SU-DHL-6 (cell line): ENCODE measurements around the gene SLC25A34.

Experiments used
- H2AFZ ChIP-seq: fragments of 200-600 bp; sonication (generic); 2 replicates; pipeline ENCODE4 v1.6.1; 2014; ENCODE audit warnings: low read depth, mild to moderate bottlenecking, moderate library complexity, mixed read lengths, antibody characterized with exemption, low read length; ENCODE audit not compliant: severe bottlenecking
- H3F3A ChIP-seq: fragments of 200-600 bp; shearing (Covaris generic); 2 replicates; pipeline ENCODE4 v1.6.0; 2016; ENCODE audit warnings: antibody characterized with exemption, mild to moderate bottlenecking; ENCODE audit not compliant: insufficient read depth
- H3K27ac ChIP-seq: fragments of 200-600 bp; sonication (generic); 2 replicates; pipeline ENCODE4 v1.5.1; 2016; ENCODE audit warnings: low read depth, mild to moderate bottlenecking, low read length, moderate library complexity, mixed read lengths
- H3K27me3 ChIP-seq: fragments of 200-600 bp; sonication (generic), shearing (Covaris generic); 2 replicates; pipeline ENCODE4 v1.6.0; 2014; ENCODE audit warnings: mild to moderate bottlenecking, low read length
- H3K36me3 ChIP-seq: fragments of 200-600 bp; sonication (generic); 2 replicates; pipeline ENCODE4 v1.6.1; 2014; ENCODE audit warnings: mild to moderate bottlenecking, low read length, mixed read lengths
- H3K4me2 ChIP-seq: fragments of 300-600, 200-600 bp; shearing (Covaris generic), sonication (generic); 2 replicates; pipeline ENCODE4 v1.6.0; 2014; ENCODE audit warnings: low read length, low read depth, mild to moderate bottlenecking; ENCODE audit not compliant: poor library complexity, severe bottlenecking
- H3K4me3 ChIP-seq: fragments of 200-600 bp; sonication (generic); 2 replicates; pipeline ENCODE4 v1.5.1; 2014; ENCODE audit warnings: antibody characterized with exemption, low read length, mild to moderate bottlenecking, mixed read lengths; ENCODE audit not compliant: insufficient read depth, poor library complexity, severe bottlenecking
- H3K79me2 ChIP-seq: fragments of 200-600 bp; sonication (generic); 2 replicates; pipeline ENCODE4 v1.6.1; 2014; ENCODE audit warnings: mild to moderate bottlenecking, low read length, moderate library complexity; ENCODE audit not compliant: insufficient read depth
- H3K9ac ChIP-seq: fragments of 200-600 bp; sonication (generic); 2 replicates; pipeline ENCODE4 v1.7.0; 2014; ENCODE audit warnings: mild to moderate bottlenecking, low read length
- H3K9me2 ChIP-seq: fragments of 200-600 bp; sonication (generic); replicated peaks from 2 replicates; pipeline ENCODE4 v1.6.1; 2014; ENCODE audit warnings: low read length; ENCODE audit not compliant: insufficient read depth
- H3K9me3 ChIP-seq: fragments of 200-600 bp; sonication (generic); 2 replicates; pipeline ENCODE4 v1.6.1; 2014; ENCODE audit warnings: low read length, mixed read lengths; ENCODE audit not compliant: insufficient read depth
- H4K20me1 ChIP-seq: fragments of 200-600 bp; sonication (generic); 2 replicates; pipeline ENCODE4 v1.6.1; 2014; ENCODE audit warnings: low read depth, mild to moderate bottlenecking, antibody characterized with exemption, low read length, moderate library complexity, mixed read lengths
- CTCF ChIP-seq: fragments of 200-600 bp; sonication (generic); IDR thresholded peaks from one replicate; pipeline ENCODE4 v1.5.1; 2017; ENCODE audit warnings: antibody characterized with exemption, mild to moderate bottlenecking, low read length, moderate library complexity; ENCODE audit not compliant: insufficient read depth, poor library complexity, severe bottlenecking
- EZH2phosphoT487 ChIP-seq: fragments of 200-600 bp; sonication (generic), shearing (Covaris generic); conservative IDR thresholded peaks from 2 replicates; pipeline ENCODE4 v1.6.1; 2018; ENCODE audit warnings: mild to moderate bottlenecking, antibody characterized with exemption, low read length, moderate library complexity, mixed read lengths

SLC25A34 gene

GRCh38 chr1:15788624-15789301 is 52.7 kb downstream of the SLC25A34 start:
- Histone ChIP-seq H3K9me2 (no peaks in the 10 kb centered on the region), H4K20me1 (no peaks in the 10 kb centered on the region), H3K9ac (no peak overlapping the region), H3K27ac (no peak overlapping the region), H3K9me3 (no peaks in the 10 kb centered on the region), H3F3A (no peaks in the 10 kb centered on the region), H3K27me3 (no peaks in the 10 kb centered on the region), H3K4me3 (no peak overlapping the region), H3K79me2 (no peaks in the 10 kb centered on the region), H3K36me3 (no peaks in the 10 kb centered on the region), H3K4me2 (no peak overlapping the region), H2AFZ (no peak overlapping the region)
- no peak for TF ChIP-seq CTCF
- no peak for TF ChIP-seq EZH2phosphoT487
